Measurements from ENCODE around the gene THSD4. TPM values are rescaled to one million over a fixed set of nuclear protein-coding genes. Genes with fewer than 3 reads are reported as not detected.

Gene THSD4
- polyA plus RNA-seq, 1 donor from 2014 or later, result 0.46 TPM

GRCh38 chr15:71687902-71688508 lies 572.7 kb downstream of the THSD4 start:
- H3K9ac ChIP-seq (ENCODE audit: low read length), result no peak overlapping the region
- no peaks in the 10 kb centered on the region for H3F3A ChIP-seq (ENCODE audit: insufficient read depth, low read length, poor library complexity, severe bottlenecking)
- no peaks in the 10 kb centered on the region for H3K27me3 ChIP-seq (ENCODE audit: insufficient read depth, low read depth, low read length)
- H3K9me3 ChIP-seq (ENCODE audit: low read length), result no peaks in the 10 kb centered on the region
- H3K4me2 ChIP-seq (ENCODE audit: low read length), result no peak overlapping the region
- H2AFZ ChIP-seq (ENCODE audit: low read depth, low read length), result no peak overlapping the region
- no peaks in the 10 kb centered on the region for H4K20me1 ChIP-seq (ENCODE audit: insufficient read depth)
- no peak overlapping the region for H3K4me3 ChIP-seq (ENCODE audit: low read length)
- no peaks in the 10 kb centered on the region for H3K36me3 ChIP-seq (ENCODE audit: insufficient read depth, low read length)
- no peak for TF ChIP-seq EP300 (conservative IDR thresholded peaks at IDR 0.05; ENCODE audit: poor library complexity, severe bottlenecking)
- no peak for TF ChIP-seq TAF1 (IDR thresholded peaks at IDR 0.05; ENCODE audit: low read depth)
- TF ChIP-seq RAD21 (conservative IDR thresholded peaks at IDR 0.05), result no peak
- TF ChIP-seq MXI1 (conservative IDR thresholded peaks at IDR 0.05; ENCODE audit: poor library complexity, severe bottlenecking), result no peak
- no peak for TF ChIP-seq REST (IDR thresholded peaks at IDR 0.05; ENCODE audit: borderline replicate concordance)
- no peak for TF ChIP-seq SMC3 (conservative IDR thresholded peaks at IDR 0.05; ENCODE audit: poor library complexity)
- no peak for TF ChIP-seq EZH2 (IDR thresholded peaks at IDR 0.05; ENCODE audit: borderline replicate concordance, insufficient read depth, low read length, poor library complexity, severe bottlenecking)
- TF ChIP-seq, protein P1, sequence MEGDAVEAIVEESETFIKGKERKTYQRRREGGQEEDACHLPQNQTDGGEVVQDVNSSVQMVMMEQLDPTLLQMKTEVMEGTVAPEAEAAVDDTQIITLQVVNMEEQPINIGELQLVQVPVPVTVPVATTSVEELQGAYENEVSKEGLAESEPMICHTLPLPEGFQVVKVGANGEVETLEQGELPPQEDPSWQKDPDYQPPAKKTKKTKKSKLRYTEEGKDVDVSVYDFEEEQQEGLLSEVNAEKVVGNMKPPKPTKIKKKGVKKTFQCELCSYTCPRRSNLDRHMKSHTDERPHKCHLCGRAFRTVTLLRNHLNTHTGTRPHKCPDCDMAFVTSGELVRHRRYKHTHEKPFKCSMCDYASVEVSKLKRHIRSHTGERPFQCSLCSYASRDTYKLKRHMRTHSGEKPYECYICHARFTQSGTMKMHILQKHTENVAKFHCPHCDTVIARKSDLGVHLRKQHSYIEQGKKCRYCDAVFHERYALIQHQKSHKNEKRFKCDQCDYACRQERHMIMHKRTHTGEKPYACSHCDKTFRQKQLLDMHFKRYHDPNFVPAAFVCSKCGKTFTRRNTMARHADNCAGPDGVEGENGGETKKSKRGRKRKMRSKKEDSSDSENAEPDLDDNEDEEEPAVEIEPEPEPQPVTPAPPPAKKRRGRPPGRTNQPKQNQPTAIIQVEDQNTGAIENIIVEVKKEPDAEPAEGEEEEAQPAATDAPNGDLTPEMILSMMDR (IDR thresholded peaks at IDR 0.05; ENCODE audit: poor library complexity, severe bottlenecking), result no peak
- TF ChIP-seq POLR2AphosphoS5 (IDR thresholded peaks at IDR 0.05), result no peak
- no peaks in the 10 kb centered on the region for H3K9me2 ChIP-seq (ENCODE audit: insufficient read depth, low read length)
- no peaks in the 10 kb centered on the region for H3K79me2 ChIP-seq (replicated peaks; ENCODE audit: insufficient read depth, low read length)
- H3K27ac ChIP-seq (ENCODE audit: low read length), result no peak overlapping the region

- Histone ChIP-seq H2AFZ (ENCODE audit: low read depth, low read length) (no peak overlapping the region), H3K79me2 (replicated peaks; ENCODE audit: insufficient read depth, low read length) (no peaks in the 10 kb centered on the region), H3K36me3 (ENCODE audit: insufficient read depth, low read length) (no peaks in the 10 kb centered on the region), H3K9ac (ENCODE audit: low read length) (no peak overlapping the region), H3K4me2 (ENCODE audit: low read length) (no peak overlapping the region), H3F3A (ENCODE audit: insufficient read depth, low read length, poor library complexity, severe bottlenecking) (no peaks in the 10 kb centered on the region), H4K20me1 (ENCODE audit: insufficient read depth) (no peaks in the 10 kb centered on the region), H3K4me3 (ENCODE audit: low read length) (no peak overlapping the region), H3K9me3 (ENCODE audit: low read length) (no peaks in the 10 kb centered on the region), H3K9me2 (ENCODE audit: insufficient read depth, low read length) (no peaks in the 10 kb centered on the region), H3K27me3 (ENCODE audit: insufficient read depth, low read depth, low read length) (no peaks in the 10 kb centered on the region), H3K27ac (ENCODE audit: low read length) (no peak overlapping the region)
- TF ChIP-seq SMC3 (conservative IDR thresholded peaks at IDR 0.05; ENCODE audit: poor library complexity), result no peak
- no peak for TF ChIP-seq REST (IDR thresholded peaks at IDR 0.05; ENCODE audit: borderline replicate concordance)
- no peak for TF ChIP-seq MXI1 (conservative IDR thresholded peaks at IDR 0.05; ENCODE audit: poor library complexity, severe bottlenecking)
- TF ChIP-seq, protein P1 (IDR thresholded peaks at IDR 0.05; ENCODE audit: poor library complexity, severe bottlenecking), result no peak
- no peak for TF ChIP-seq TAF1 (IDR thresholded peaks at IDR 0.05; ENCODE audit: low read depth)
- no peak for TF ChIP-seq EZH2 (IDR thresholded peaks at IDR 0.05; ENCODE audit: borderline replicate concordance, insufficient read depth, low read length, poor library complexity, severe bottlenecking)
- TF ChIP-seq POLR2AphosphoS5 (IDR thresholded peaks at IDR 0.05), result no peak
- TF ChIP-seq EP300 (conservative IDR thresholded peaks at IDR 0.05; ENCODE audit: poor library complexity, severe bottlenecking), result no peak
- no peak for TF ChIP-seq RAD21 (conservative IDR thresholded peaks at IDR 0.05)
These were observed 573.3 kb downstream of the THSD4 start for GRCh38 chr15:71688509-71689094.

Measured in neural cell (in vitro differentiated cells).